ENCODE data around the gene EPHB3. TPM values are rescaled to one million over a fixed set of nuclear protein-coding genes. Genes with fewer than 3 reads are reported as not detected.

EPHB3 gene
- total RNA-seq, 1 donor from 2014 or later: 3.6 TPM

- DNase-seq (ENCODE audit: low spot score): no peak
- intact Hi-C loops (cut with DNase I): loop anchor here (1.0 to 2.0 kb wide), 3 partner anchors 155 to 216 kb away; no protein-coding TSS in a partner anchor
These were observed 610 bp downstream of the EPHB3 start for GRCh38 chr3:184561913-184562877.

GRCh38 chr3:184562878-184563560 is 1.4 kb downstream of the EPHB3 start:
- no peak for DNase-seq (ENCODE audit: low spot score)
- intact Hi-C loops (cut with DNase I): loop anchor here (2.0 kb wide), 1 partner anchor 154 kb away; no protein-coding TSS in a partner anchor

- intact Hi-C loops (cut with DNase I): loop anchor here (2.0 kb wide), 1 partner anchor 153 kb away; no protein-coding TSS in a partner anchor
- no peak for DNase-seq (ENCODE audit: low spot score)
These were observed 2.0 kb downstream of the EPHB3 start for GRCh38 chr3:184563561-184563925.

GRCh38 chr3:184563941-184564684 is 2.5 kb downstream of the EPHB3 start:
- no peak for DNase-seq (ENCODE audit: low spot score)
- intact Hi-C loops (cut with DNase I): loop anchor here (2.0 kb wide), 1 partner anchor 153 kb away; no protein-coding TSS in a partner anchor

- no peak for DNase-seq (ENCODE audit: low spot score)
- intact Hi-C loops (cut with DNase I): no loop called here
These were observed 3.2 kb downstream of the EPHB3 start for GRCh38 chr3:184564685-184565385.

- no peak for DNase-seq (ENCODE audit: low spot score)
- intact Hi-C loops (cut with DNase I): no loop called here
These were observed 4.0 kb downstream of the EPHB3 start for GRCh38 chr3:184565421-184566211.

GRCh38 chr3:184566441-184567414 is 5.1 kb downstream of the EPHB3 start:
- intact Hi-C loops (cut with DNase I): no loop called here
- DNase-seq (ENCODE audit: low spot score): no peak

- no peak for DNase-seq (ENCODE audit: low spot score)
- intact Hi-C loops (cut with DNase I): no loop called here
These were observed 6.5 kb downstream of the EPHB3 start for GRCh38 chr3:184567946-184568559.

GRCh38 chr3:184568560-184568923 is 7.0 kb downstream of the EPHB3 start:
- DNase-seq (ENCODE audit: low spot score): no peak
- intact Hi-C loops (cut with DNase I): no loop called here

GRCh38 chr3:184568924-184569829 is 7.6 kb downstream of the EPHB3 start:
- intact Hi-C loops (cut with DNase I): no loop called here
- DNase-seq (ENCODE audit: low spot score): peak; percentile 87

GRCh38 chr3:184570035-184570434 is 8.4 kb downstream of the EPHB3 start:
- DNase-seq (ENCODE audit: low spot score): no peak
- intact Hi-C loops (cut with DNase I): no loop called here

- no peak for DNase-seq (ENCODE audit: low spot score)
- intact Hi-C loops (cut with DNase I): no loop called here
These were observed 8.9 kb downstream of the EPHB3 start for GRCh38 chr3:184570489-184570888.

GRCh38 chr3:184571750-184572377 is 10.3 kb downstream of the EPHB3 start:
- intact Hi-C loops (cut with DNase I): no loop called here
- no peak for DNase-seq (ENCODE audit: low spot score)

- no peak for DNase-seq (ENCODE audit: low spot score)
- intact Hi-C loops (cut with DNase I): no loop called here
These were observed 11.2 kb downstream of the EPHB3 start for GRCh38 chr3:184572633-184573270.
